Suppressor macrophage treated with lipopolysaccharide for 4 hours (primary cell): ENCODE results near the gene REPIN1.

Experiments used
- DNase-seq: peaks from one replicate; pipeline ENCODE4 v3.0.0-alpha.2; 2020

The REPIN1 gene

GRCh38 chr7:150397346-150398107 lies 28.9 kb downstream of the REPIN1 start:
- no peak for DNase-seq

GRCh38 chr7:150398108-150398964 lies 29.7 kb downstream of the REPIN1 start:
- no peak for DNase-seq

GRCh38 chr7:150398965-150399320 lies 30.3 kb downstream of the REPIN1 start:
- no peak for DNase-seq

- no peak for DNase-seq
Measured at GRCh38 chr7:150399421-150400007, 30.9 kb downstream of the REPIN1 start.

- DNase-seq, result no peak
Measured at GRCh38 chr7:150400008-150400787, 31.6 kb downstream of the REPIN1 start.

- no peak for DNase-seq
Measured at GRCh38 chr7:150400788-150401423, 32.3 kb downstream of the REPIN1 start.

- peak; percentile 33 for DNase-seq
Measured at GRCh38 chr7:150401424-150401790, 32.8 kb downstream of the REPIN1 start.

GRCh38 chr7:150401861-150402631 lies 33.4 kb downstream of the REPIN1 start:
- no peak for DNase-seq

- DNase-seq, result no peak
Measured at GRCh38 chr7:150402671-150403321, 34.2 kb downstream of the REPIN1 start.

GRCh38 chr7:150403376-150404171 lies 35.0 kb downstream of the REPIN1 start:
- no peak for DNase-seq

GRCh38 chr7:150404172-150404804 lies 35.7 kb downstream of the REPIN1 start:
- DNase-seq, result peak; percentile 16

- peak; percentile 85 for DNase-seq
Measured at GRCh38 chr7:150404805-150405583, 36.4 kb downstream of the REPIN1 start.

- peak; percentile 16 for DNase-seq
Measured at GRCh38 chr7:150405584-150406311, 37.1 kb downstream of the REPIN1 start.

GRCh38 chr7:150406312-150406566 lies 37.6 kb downstream of the REPIN1 start:
- no peak for DNase-seq

- peak; percentile 44 for DNase-seq
Measured at GRCh38 chr7:150406567-150407421, 38.2 kb downstream of the REPIN1 start.

GRCh38 chr7:150407588-150408392 lies 39.2 kb downstream of the REPIN1 start:
- DNase-seq, result no peak
